GM12801 (cell line): ENCODE data around the gene ZNF565.

Experiments
- CTCF ChIP-seq: IDR thresholded peaks from one replicate; pipeline ENCODE4 v1.5.1; 2011; ENCODE audit warnings: control low read depth; ENCODE audit not compliant: insufficient read length; ENCODE audit errors: extremely low read depth

The ZNF565 gene

GRCh38 chr19:36150586-36150985, 63.9 kb downstream of the ZNF565 start:
- no peak for TF ChIP-seq CTCF

GRCh38 chr19:36149673-36150406, 64.6 kb downstream of the ZNF565 start:
- no peak for TF ChIP-seq CTCF

GRCh38 chr19:36144624-36145023, 69.8 kb downstream of the ZNF565 start:
- no peak for TF ChIP-seq CTCF

GRCh38 chr19:36142496-36142895, 72.0 kb downstream of the ZNF565 start:
- no peak for TF ChIP-seq CTCF

GRCh38 chr19:36142046-36142445, 72.4 kb downstream of the ZNF565 start:
- TF ChIP-seq CTCF = no peak

- TF ChIP-seq CTCF = no peak
Observed at GRCh38 chr19:36141039-36141927, 73.2 kb downstream of the ZNF565 start.

- TF ChIP-seq CTCF = no peak
Observed at GRCh38 chr19:36140304-36141038, 74.0 kb downstream of the ZNF565 start.
